Left renal pelvis (tissue), 4 donors: ENCODE measurements around the gene HSPB1. TPM values are rescaled to one million over a fixed set of nuclear protein-coding genes. Genes with fewer than 3 reads are reported as not detected.
"Not testable (repeated sequence)": the region's sequence is repeated elsewhere in the genome, so short reads cannot be mapped to it uniquely, and the experiment has no call there.

ENCODE experiments used
- DNase-seq, 4 donors: peaks; one replicate each; pipeline ENCODE4 v3.0.0-alpha.2; 2013; ENCODE audit warnings: low read depth in 4 of 4, low spot score in 3 of 4
- polyA plus RNA-seq, 4 donors: library from polyadenylated mRNA; unstranded; fragments of 120-200 nt; gene quantifications; one replicate each; pipeline ENCODE4 v1.2.1, GENCODE V29; 2013; ENCODE audit not compliant: insufficient read length in 4 of 4

The HSPB1 gene
- polyA plus RNA-seq, 4 donors, result 135 to 257 (median 157) TPM

DNA sequence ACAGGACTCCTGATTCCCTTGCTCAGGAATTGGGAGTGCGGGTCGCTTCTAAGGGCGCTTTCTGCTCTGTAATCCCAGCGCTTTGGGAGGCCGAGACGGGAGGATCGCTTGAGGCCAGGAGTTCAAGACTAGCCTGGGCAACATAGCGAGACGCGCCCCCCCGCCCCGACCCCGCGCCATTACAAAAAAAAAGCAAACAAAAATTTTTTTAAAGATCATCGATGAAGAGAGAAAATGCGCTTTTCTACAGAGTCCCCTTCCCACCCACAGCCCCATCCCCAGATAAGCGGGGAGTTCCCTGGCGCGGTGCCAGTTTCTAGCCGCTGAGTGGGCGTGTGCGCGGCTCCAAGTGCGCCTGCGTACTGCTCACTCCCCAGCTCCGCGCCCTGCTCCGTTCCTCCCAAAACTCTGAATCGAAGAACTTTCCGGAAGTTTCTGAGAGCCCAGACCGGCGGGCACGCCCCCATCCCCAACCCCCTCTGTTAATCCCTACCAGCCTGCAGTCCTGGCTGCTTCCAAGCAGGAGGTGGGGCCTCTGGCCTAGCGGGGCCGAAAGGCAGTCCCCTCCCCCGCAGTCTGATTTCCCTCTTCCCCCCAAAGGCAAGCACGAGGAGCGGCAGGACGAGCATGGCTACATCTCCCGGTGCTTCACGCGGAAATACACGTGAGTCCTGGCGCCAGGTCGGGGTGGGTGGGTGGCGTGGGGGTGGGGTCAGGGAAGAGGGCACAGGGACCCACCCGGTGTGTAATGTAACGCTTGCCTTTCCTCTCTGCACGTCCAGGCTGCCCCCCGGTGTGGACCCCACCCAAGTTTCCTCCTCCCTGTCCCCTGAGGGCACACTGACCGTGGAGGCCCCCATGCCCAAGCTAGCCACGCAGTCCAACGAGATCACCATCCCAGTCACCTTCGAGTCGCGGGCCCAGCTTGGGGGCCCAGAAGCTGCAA, 1.0 kb downstream of the HSPB1 start:
- DNase-seq, result peak; percentile 84 to 87 (median 86)

DNA sequence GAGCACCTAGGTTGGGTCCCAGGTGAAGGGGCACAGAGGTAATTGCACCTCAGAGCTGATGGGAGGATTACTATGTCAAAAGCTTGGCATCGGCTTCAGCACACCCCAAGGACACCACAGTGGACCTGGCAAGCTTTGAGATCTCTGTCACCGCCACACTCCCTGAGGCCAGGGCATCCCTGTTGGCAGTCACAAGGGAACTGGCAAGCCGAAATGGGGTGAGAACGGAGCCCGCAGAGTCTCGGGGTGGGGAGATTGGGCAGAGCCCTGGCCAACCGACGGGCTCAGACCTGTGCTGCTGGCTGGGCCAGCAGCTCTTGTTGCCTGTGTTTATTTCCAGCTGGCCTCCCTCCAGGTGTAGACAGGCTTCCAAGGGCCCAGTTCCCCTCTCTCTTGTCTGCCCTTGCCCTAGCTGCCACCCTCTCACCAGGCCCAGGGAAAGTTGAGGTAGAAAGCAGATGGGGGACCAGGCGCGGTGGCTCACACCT, 2.5 kb downstream of the HSPB1 start:
- no peak for DNase-seq

- not testable (repeated sequence) for DNase-seq
These were observed 6.4 kb downstream of the HSPB1 start for GRCh38 chr7:76308874-76309273.

GRCh38 chr7:76309341-76310101, 7.0 kb downstream of the HSPB1 start:
- not testable (repeated sequence) for DNase-seq

DNA sequence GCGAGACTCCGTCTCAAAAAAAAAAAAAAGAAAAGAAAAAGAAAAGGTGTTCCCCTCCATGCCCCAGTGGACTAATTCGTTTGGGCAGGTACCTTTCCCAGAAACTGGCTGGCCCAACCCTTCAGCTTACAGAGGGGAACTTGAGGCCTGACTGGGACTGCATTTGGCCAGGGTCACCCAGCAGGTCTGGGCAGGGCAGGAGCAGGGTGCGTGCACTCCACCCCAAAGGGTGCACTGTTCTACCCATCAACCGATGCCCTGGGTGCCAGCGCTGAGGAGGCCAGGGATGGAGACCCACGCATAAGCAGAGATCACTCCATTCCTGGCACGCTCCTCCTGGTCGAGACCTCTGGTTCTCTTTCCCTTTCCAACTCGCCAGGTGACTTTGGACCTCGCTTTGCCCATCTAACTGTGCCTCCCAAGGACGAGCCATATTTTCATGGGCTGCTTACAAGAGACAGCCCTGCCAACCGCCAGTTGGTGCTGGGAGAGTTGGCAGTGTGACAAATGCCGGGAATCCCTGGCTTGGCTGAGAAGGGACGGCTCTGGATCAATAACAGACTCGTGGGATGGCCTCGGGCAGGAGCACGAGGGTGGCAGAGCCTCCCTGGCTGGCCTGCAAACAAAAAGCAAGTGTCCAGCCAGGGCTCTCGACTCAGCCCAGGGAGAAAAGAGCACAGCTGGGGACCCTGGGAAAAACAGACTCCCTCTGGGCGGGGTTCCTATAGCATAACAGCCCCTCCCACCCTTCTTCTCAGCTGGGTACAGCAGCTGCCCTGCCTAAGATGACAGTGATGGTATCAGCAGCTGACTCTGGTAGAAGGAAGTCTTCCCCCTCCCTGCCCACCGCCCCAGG, 7.9 kb downstream of the HSPB1 start:
- no peak for DNase-seq

- not testable (repeated sequence) for DNase-seq
These were observed 9.4 kb downstream of the HSPB1 start for GRCh38 chr7:76311838-76312237.

- DNase-seq, result peak; percentile 72 to 87 (median 76)
These were observed 11.7 kb downstream of the HSPB1 start for GRCh38 chr7:76314042-76314721.

GRCh38 chr7:76314740-76315139, 12.3 kb downstream of the HSPB1 start:
- DNase-seq, result not testable (repeated sequence)

- no peak for DNase-seq
These were observed 12.9 kb downstream of the HSPB1 start for GRCh38 chr7:76315364-76315763.

GRCh38 chr7:76316984-76317781, 14.7 kb downstream of the HSPB1 start:
- no peak for DNase-seq

DNA sequence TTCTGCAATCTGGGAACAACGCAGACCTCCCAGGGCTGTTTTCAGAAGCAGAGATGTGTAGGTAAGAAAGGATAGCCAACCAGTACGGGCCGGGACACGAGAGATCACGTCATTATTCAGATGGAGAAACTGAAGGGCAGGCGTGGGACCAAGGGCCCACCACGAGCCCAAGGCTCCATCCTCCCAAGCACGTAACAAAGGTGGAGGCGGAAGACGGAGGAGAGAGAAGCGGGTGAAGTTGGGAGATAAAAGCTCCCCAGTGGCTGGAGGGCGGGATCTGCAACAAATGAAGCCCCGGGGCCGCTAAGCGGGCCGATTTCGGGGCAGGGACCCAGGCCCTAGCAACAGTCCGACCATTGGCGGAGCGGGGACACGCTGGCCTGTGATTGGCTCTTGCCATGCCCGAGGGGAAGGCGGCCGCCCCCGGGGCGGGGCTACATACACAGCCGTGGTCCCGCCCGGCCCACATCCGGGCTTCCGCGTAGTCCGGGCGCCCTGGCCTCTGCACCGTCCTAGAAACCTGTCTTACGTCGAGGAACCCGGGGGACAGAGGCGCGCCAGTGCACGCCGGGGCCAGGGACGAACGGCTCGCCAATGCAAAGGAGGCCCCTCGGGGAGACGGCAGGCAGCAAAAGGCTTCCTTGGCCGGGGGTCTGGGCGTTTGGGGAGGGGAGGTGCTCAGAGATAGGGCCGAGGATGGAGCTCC, 15.5 kb downstream of the HSPB1 start:
- DNase-seq, result peak; percentile 91 to 94 (median 94)

DNA sequence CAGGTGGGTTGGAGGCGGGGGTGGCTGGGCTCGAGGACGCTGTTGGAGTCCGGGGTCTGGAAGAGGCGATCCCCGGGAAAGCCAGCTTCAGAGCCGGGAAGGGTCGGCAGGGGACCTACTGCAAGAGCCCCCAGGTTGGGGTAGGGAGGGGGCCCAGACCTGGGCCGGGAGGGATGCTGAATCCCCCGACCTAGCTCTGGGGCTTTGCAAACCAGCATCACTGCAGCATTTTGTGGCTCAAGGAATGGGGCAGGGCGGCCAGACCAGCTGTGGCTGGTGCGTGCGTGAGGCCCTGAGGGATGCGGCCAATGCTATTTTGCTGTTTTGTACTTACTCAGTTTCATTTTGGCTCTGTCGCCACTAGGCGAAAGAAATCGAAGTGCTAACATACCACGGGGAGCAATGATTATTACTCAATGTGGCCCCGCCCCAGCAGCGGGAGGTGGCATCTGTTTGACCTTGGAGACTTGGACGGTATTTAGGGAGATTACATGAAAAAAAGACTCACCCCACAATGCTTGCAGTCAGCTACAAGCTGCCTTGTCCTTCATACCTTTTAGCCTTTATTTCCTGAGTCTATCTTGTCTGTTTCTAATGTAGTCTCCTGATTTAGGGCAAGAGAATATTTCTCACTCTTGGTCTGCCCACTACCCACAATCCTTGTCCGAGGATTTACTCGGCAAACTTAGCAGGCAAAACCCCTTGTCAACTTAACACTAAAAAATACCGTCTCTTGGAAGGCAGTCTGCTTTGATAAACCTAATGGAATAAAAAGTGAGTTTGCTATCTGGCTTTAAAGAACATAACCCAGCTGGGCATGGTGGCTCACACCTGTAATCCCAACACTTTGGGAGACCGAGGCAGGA, 16.2 kb downstream of the HSPB1 start:
- peak in 1 of 4 donors; percentile 48 for DNase-seq

DNA sequence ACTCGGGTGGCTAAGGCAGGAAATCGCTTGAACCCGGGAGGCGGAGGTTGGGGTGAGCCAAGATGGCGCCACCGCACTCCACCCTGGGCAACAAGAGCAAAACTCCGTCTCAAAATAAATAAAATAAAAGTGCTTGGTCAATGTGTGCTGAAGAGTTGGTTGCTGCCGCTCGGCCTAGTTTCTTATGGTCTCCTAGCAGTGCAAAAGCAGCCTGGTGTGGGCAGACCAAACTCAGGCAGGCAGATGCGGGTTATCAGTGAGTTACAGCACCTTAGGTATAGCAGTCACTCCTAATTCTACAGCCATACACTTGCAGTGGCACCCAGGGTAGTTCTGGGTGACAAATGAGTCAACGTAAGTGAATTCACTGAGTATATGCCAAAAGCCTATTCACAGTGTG, 22.6 kb downstream of the HSPB1 start:
- DNase-seq, result no peak

- DNase-seq, result no peak
These were observed 23.3 kb downstream of the HSPB1 start for GRCh38 chr7:76325811-76326210.

DNA sequence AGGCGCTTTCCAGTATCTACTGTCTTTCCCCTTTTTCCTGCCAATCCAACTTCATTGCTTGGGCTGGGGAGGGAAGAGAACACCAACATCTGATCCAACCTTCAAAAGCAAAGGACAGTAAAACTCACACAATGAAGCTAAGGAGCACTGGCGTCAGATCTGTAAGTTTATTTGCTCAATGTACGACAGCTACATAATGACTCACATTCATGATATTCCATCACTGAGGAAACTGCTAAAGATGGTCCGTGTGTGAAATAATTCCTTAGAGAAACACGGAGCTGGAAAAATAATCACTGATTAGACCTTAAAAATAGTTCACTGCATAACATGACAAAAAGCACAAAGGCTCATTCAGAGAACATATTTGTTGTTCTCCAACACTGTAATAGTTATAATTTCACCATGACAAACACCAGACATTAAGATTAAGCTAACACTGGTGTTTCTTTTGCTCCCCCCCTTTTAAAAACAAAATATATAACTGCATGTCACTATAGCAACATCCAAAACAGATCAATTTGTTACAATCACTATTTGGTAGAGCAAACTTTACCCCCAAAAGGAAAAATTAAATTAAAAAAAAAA, 24.3 kb downstream of the HSPB1 start:
- no peak for DNase-seq

- no peak for DNase-seq
These were observed 25.1 kb downstream of the HSPB1 start for GRCh38 chr7:76327610-76328009.

DNA sequence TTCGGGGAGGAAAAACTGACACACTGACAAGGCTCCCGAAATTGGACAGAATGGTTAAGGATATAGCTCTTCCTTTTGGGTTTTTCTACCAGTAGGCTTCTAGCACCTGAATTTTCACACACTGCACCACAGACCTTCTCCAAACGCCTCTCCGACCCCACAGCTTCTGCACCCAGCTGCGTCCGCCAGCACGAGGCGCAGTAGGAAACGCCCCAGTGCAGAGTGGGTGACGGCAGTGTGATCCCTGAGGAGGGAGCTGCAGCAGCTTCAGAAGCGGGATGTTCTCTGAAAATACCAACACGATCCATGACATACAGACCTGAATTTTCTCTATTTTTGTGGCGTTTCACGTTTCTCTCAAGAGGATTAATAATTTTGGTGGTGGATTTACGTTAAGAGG, 25.9 kb downstream of the HSPB1 start:
- no peak for DNase-seq
